A673 (cell line): Measurements from ENCODE around the gene PELI2.

Source experiments
- EZH2 ChIP-seq: fragments of 200-600 bp; sonication (generic); IDR thresholded peaks from 2 replicates; pipeline ENCODE4 v1.6.1; 2017; ENCODE audit warnings: borderline replicate concordance, low read depth, mild to moderate bottlenecking, mixed read lengths, antibody characterized with exemption, low read length; ENCODE audit not compliant: poor library complexity, severe bottlenecking
- TF ChIP-seq, protein P1 (sequence below): fragments of 300-800, 200-600 bp; sonication (generic); conservative IDR thresholded peaks from 2 replicates; pipeline ENCODE4 v1.5.1; 2017; ENCODE audit warnings: low read depth, mild to moderate bottlenecking, antibody characterized with exemption, low read length, moderate library complexity, mixed read lengths

DNA sequence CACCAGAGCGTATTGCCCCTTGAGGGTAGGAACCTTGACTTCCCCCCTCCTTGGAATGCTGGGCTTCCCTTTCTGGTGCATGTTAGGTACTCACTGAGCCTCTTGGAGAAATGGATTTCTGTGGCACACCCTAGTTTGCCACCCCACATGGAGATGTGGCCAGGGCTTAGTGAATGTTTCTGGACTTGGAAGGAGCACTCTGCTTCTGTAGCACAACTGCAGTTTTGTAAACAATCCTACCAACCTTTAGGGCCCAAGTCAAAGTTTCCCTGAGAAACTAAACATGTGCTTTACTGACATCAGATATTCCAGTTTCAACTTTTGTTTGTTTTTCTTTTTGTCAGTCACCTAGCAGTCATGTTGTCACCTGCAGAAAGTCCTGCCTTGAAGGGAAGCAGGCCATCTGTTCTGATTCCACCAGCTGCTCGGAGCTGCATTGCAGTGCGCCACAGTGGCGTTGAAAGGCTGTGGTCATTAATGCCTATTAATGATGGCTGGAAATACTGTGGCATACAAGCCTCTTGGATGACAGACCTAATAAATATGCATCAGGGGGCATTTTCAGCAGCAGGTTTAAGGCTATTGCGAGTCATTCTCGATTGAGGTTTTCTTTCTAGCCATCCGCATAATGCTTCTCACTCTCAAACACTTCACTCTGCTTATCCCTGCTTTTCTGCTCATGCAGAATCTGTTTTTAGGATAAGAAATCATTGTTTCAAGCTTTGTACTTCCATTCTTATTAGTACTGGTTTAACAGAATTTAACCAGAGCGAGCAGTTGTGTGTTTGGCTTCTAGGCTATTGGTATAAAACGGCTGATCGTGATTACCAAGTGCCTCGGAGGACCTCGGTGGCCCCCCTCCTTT, 7.8 kb downstream of the PELI2 start:
- TF ChIP-seq, protein P1, sequence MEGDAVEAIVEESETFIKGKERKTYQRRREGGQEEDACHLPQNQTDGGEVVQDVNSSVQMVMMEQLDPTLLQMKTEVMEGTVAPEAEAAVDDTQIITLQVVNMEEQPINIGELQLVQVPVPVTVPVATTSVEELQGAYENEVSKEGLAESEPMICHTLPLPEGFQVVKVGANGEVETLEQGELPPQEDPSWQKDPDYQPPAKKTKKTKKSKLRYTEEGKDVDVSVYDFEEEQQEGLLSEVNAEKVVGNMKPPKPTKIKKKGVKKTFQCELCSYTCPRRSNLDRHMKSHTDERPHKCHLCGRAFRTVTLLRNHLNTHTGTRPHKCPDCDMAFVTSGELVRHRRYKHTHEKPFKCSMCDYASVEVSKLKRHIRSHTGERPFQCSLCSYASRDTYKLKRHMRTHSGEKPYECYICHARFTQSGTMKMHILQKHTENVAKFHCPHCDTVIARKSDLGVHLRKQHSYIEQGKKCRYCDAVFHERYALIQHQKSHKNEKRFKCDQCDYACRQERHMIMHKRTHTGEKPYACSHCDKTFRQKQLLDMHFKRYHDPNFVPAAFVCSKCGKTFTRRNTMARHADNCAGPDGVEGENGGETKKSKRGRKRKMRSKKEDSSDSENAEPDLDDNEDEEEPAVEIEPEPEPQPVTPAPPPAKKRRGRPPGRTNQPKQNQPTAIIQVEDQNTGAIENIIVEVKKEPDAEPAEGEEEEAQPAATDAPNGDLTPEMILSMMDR = no peak
- no peak for TF ChIP-seq EZH2
